Body of pancreas (tissue), 4 donors: ENCODE results near the gene CHTF8.

ENCODE experiments used
- POLR2A ChIP-seq, 3 donors: fragments of 450-650 bp; IDR thresholded peaks; one replicate each; pipeline ENCODE4 v1.6.1; 2016; ENCODE audit warnings: antibody characterized with exemption in 3 of 3, mild to moderate bottlenecking in 2 of 3
- TF ChIP-seq, protein P1 (sequence below), 7 experiments: fragments of 450-650 bp in 4 of 7; fragments of 200-600 bp in 3 of 7; sonication (generic) in 3 of 7; IDR thresholded peaks; one replicate each; pipeline ENCODE4 v1.5.1; 2016 to 2019; ENCODE audit warnings: antibody characterized with exemption in 7 of 7

GRCh38 chr16:69116256-69116875, 16.0 kb downstream of the CHTF8 start:
- TF ChIP-seq POLR2A (IDR thresholded peaks at IDR 0.05) = no peak
- TF ChIP-seq, protein P1, sequence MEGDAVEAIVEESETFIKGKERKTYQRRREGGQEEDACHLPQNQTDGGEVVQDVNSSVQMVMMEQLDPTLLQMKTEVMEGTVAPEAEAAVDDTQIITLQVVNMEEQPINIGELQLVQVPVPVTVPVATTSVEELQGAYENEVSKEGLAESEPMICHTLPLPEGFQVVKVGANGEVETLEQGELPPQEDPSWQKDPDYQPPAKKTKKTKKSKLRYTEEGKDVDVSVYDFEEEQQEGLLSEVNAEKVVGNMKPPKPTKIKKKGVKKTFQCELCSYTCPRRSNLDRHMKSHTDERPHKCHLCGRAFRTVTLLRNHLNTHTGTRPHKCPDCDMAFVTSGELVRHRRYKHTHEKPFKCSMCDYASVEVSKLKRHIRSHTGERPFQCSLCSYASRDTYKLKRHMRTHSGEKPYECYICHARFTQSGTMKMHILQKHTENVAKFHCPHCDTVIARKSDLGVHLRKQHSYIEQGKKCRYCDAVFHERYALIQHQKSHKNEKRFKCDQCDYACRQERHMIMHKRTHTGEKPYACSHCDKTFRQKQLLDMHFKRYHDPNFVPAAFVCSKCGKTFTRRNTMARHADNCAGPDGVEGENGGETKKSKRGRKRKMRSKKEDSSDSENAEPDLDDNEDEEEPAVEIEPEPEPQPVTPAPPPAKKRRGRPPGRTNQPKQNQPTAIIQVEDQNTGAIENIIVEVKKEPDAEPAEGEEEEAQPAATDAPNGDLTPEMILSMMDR (IDR thresholded peaks at IDR 0.05) = no peak
